B cell (primary cell): ENCODE measurements around the gene TRIO. TPM values are rescaled to one million over a fixed set of nuclear protein-coding genes. Genes with fewer than 3 reads are reported as not detected.

Source experiments
- ATAC-seq: fragments of 200-7000 bp; cut with Tn5 transposase; one replicate; pipeline ENCODE4 v1.10.0; 2021; ENCODE audit warnings: low read depth, mild to moderate bottlenecking, moderate number of reproducible peaks, moderate library complexity
- CTCF ChIA-PET: fragments of 350-600 bp; sonication (Branson Sonifier 250); formaldehyde crosslinking; loops from one replicate; lab custom pipeline; 2021; ENCODE audit warnings: antibody characterized with exemption, inconsistent platforms; lab: Charles Lee
- POLR2A ChIA-PET: fragments of 350-600 bp; sonication (Branson Sonifier 250); formaldehyde crosslinking; loops from one replicate; lab custom pipeline; 2021; ENCODE audit warnings: antibody characterized with exemption; lab: Charles Lee
- DNase-seq: peaks from one replicate; pipeline ENCODE4 v3.0.0; 2013
- H2AFZ ChIP-seq: 2 replicates; pipeline ENCODE4 v1.6.1; 2012; ENCODE audit warnings: mild to moderate bottlenecking, low read depth, low read length; ENCODE audit not compliant: insufficient read depth, poor library complexity, severe bottlenecking
- H3K27ac ChIP-seq, 2 donors: 1 replicate in 1 of 2; 2 replicates in 1 of 2; pipeline ENCODE4 v1.5.1; 2012 to 2013; ENCODE audit warnings: low read length in 2 of 2, mild to moderate bottlenecking in 2 of 2, moderate library complexity in 1 of 2
- H3K27me3 ChIP-seq, 4 experiments: fragments of 200-600 bp in 1 of 4; sonication (generic) in 1 of 4; replicated peaks in 1 of 4; 1 replicate in 2 of 4; 2 replicates in 2 of 4; pipeline versions ENCODE4 v1.6.1 to v1.7.0; 2013 to 2016; ENCODE audit warnings: low read length in 3 of 4, mild to moderate bottlenecking in 2 of 4, mixed read lengths in 1 of 4, moderate library complexity in 1 of 4; ENCODE audit not compliant: insufficient read depth in 4 of 4, control insufficient read depth in 3 of 4; ENCODE audit errors: control extremely low read depth in 1 of 4
- H3K36me3 ChIP-seq, 2 experiments: replicated peaks in 1 of 2; 1 replicate in 1 of 2; 2 replicates in 1 of 2; pipeline versions ENCODE4 v1.6.1 to v1.7.1; 2013; ENCODE audit warnings: low read length in 1 of 2; ENCODE audit not compliant: insufficient read depth in 2 of 2, control insufficient read depth in 1 of 2; ENCODE audit errors: control extremely low read depth in 1 of 2, extremely low read depth in 1 of 2
- H3K4me1 ChIP-seq, 2 donors: fragments of 200-600 bp in 1 of 2; sonication (generic) in 1 of 2; 1 replicate in 1 of 2; 2 replicates in 1 of 2; pipeline versions ENCODE4 v1.5.1 to v1.6.1; 2013 to 2017; ENCODE audit warnings: low read length in 2 of 2; ENCODE audit not compliant: control insufficient read depth in 2 of 2, insufficient read depth in 2 of 2
- H3K4me2 ChIP-seq: replicated peaks from 2 replicates; pipeline ENCODE3; 2012; ENCODE audit warnings: mild to moderate bottlenecking, low read depth, low read length; ENCODE audit not compliant: poor library complexity, severe bottlenecking
- H3K4me3 ChIP-seq, 5 experiments: fragments of 200-600 bp in 1 of 5; sonication (generic) in 1 of 5; 1 replicate in 3 of 5; 2 replicates in 2 of 5; pipeline versions ENCODE4 v1.5.1 to v1.7.0; 2011 to 2016; ENCODE audit warnings: low read length in 4 of 5, mild to moderate bottlenecking in 4 of 5, low read depth in 2 of 5, control low read depth in 1 of 5, moderate library complexity in 1 of 5; ENCODE audit not compliant: insufficient read depth in 1 of 5; ENCODE audit errors: control extremely low read depth in 1 of 5, extremely low read depth in 1 of 5
- H3K79me2 ChIP-seq: fragments of 200-600 bp; sonication (generic); one replicate; pipeline ENCODE4 v1.6.0; 2016; ENCODE audit warnings: low read length; ENCODE audit not compliant: control insufficient read depth, insufficient read depth
- H3K9ac ChIP-seq: fragments of 200-600 bp; sonication (generic); 2 replicates; pipeline ENCODE4 v1.6.1; 2017; ENCODE audit warnings: mild to moderate bottlenecking, low read length, moderate library complexity
- H3K9me3 ChIP-seq, 3 donors: one replicate each; pipeline versions ENCODE4 v1.6.1 to v1.7.1; 2013; ENCODE audit warnings: low read length in 2 of 3; ENCODE audit not compliant: control insufficient read depth in 2 of 3, insufficient read depth in 1 of 3; ENCODE audit errors: control extremely low read depth in 1 of 3
- H4K20me1 ChIP-seq: 2 replicates; pipeline ENCODE4 v1.6.0; 2012; ENCODE audit warnings: mild to moderate bottlenecking, low read length; ENCODE audit not compliant: insufficient read depth, control insufficient read depth, poor library complexity, severe bottlenecking
- H3K27ac Mint-ChIP-seq: one replicate; pipeline ENCODE4 v1.8.0; 2021; ENCODE audit warnings: mixed read lengths
- H3K27me3 Mint-ChIP-seq: one replicate; pipeline ENCODE4 v1.8.0; 2021; ENCODE audit warnings: mixed read lengths
- H3K4me1 Mint-ChIP-seq: one replicate; pipeline ENCODE4 v1.8.0; 2021; ENCODE audit warnings: mixed read lengths
- H3K4me3 Mint-ChIP-seq: one replicate; pipeline ENCODE4 v1.8.0; 2021; ENCODE audit warnings: mixed read lengths
- H3K9me3 Mint-ChIP-seq: one replicate; pipeline ENCODE4 v1.8.0; 2022; ENCODE audit warnings: mixed read lengths; ENCODE audit not compliant: insufficient read depth
- CTCF ChIP-seq: fragments of 200-600 bp; IDR thresholded peaks from one replicate; pipeline ENCODE4 v1.8.0; 2022; ENCODE audit warnings: antibody characterized with exemption, mild to moderate bottlenecking
- EZH2 ChIP-seq: IDR thresholded peaks from 2 replicates; pipeline ENCODE4 v1.6.1; 2012; ENCODE audit warnings: borderline replicate concordance, low read depth, mild to moderate bottlenecking, moderate library complexity, low read length; ENCODE audit not compliant: insufficient read depth, poor library complexity, severe bottlenecking
- WGBS: methylation state at CpG from one replicate; pipeline ENCODE4 v1.1.5; 2013; ENCODE audit warnings: missing lambda C conversion rate; ENCODE audit not compliant: insufficient coverage; 5-methylcytosine and 5-hydroxymethylcytosine counted together
- intact Hi-C: fragments of 100-400 bp; cut with micrococcal nuclease; formaldehyde crosslinking; loops from one replicate; pipeline ENCODE4 v1.10.0; 2022
- polyA plus RNA-seq: library from polyadenylated mRNA; depleted of rRNA; stranded (reverse); fragments of >200 nt; gene quantifications from 2 replicates; pipeline ENCODE4 v1.2.3, GENCODE V29; 2012
- total RNA-seq, 2 donors: library from RNA; stranded (reverse); fragments of 120-200 nt in 1 of 2; gene quantifications; 1 replicate in 1 of 2; 2 replicates in 1 of 2; pipeline versions ENCODE4 v1.2.3 to v1.2.4, GENCODE V29; 2013 to 2022

Gene TRIO
- total and polyA plus RNA-seq, 2 donors (not counting 1 experiment from before 2014, with no cell fraction given), result 90.5 to 479 TPM

- Histone ChIP-seq H3K9me3 (peaks cover 0 to 3% (median 0%) of the 10 kb centered on the region in 3 donors), H3K4me1 (peaks cover 35 to 38% of the 10 kb centered on the region in 2 donors), H2AFZ (no peak overlapping the region), H3K36me3 (no peaks in the 10 kb centered on the region), H3K4me3 (no peak overlapping the region), H4K20me1 (peaks cover 67% of the 10 kb centered on the region), H3K79me2 (peaks cover 78% of the 10 kb centered on the region), H3K9ac (no peak overlapping the region), H3K27ac (no peak overlapping the region), H3K27me3 (no peaks in the 10 kb centered on the region), H3K4me2 (no peak overlapping the region)
- ATAC-seq, result no peak
- 95% methylated on average over 12 of the region's 12 CpGs for WGBS
- Mint-ChIP-seq H3K4me1 (peaks cover 75% of the 10 kb centered on the region), H3K27ac (peak overlapping the region; percentile 28), H3K4me3 (no peak overlapping the region), H3K9me3 (no peaks in the 10 kb centered on the region), H3K27me3 (no peaks in the 10 kb centered on the region)
- POLR2A ChIA-PET, result interaction anchor here (0.7 kb wide), 1 partner anchor 25 kb away, joined by 3 read pairs; no protein-coding TSS in a partner anchor
- DNase-seq, result no peak
- CTCF ChIA-PET, result interaction anchor here (1.1 to 1.2 kb wide), 2 partner anchors 9 to 15 kb away, joined by 3 to 9 read pairs; no protein-coding TSS in a partner anchor
- intact Hi-C loops, result no loop called here
- TF ChIP-seq CTCF (no peak), EZH2 (no peak)
These were observed 118.9 kb downstream of the TRIO start for GRCh38 chr5:14261856-14262611.

DNA sequence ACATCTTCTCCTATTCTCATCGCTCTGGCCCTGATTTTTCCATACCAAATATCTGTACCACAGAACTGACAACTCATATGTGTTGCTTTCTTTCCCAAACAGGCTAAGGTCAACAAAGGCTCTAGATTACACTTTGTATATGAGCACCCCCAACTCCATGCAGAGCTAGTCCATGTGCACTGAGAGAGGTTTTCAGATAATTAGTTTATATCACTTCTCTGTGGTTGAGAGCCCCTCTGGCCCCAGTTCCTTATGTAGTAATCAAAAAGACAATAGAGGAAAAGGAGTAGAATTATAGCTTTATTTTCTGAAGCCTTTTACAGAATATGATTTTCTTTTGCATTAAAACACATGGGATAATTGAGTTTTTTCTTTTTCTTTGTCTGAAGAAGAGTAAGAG is 120.0 kb downstream of the TRIO start:
- no peak for DNase-seq
- peaks cover 74% of the 10 kb centered on the region for H3K4me1 Mint-ChIP-seq
- no peaks in the 10 kb centered on the region for H3K9me3 ChIP-seq
- H3K27me3 ChIP-seq, result no peaks in the 10 kb centered on the region
- H4K20me1 ChIP-seq, result peaks cover 61% of the 10 kb centered on the region
- H3K27ac ChIP-seq, result peak overlapping the region; percentile 15 to 25
- no peak for ATAC-seq
- WGBS, result 100% methylated on average over 1 of the region's 1 CpG
- ChIA-PET CTCF (interaction anchor here (0.9 to 1.2 kb wide), 3 partner anchors 24 to 151 kb away, joined by 3 read pairs; no protein-coding TSS in a partner anchor), POLR2A (no interaction called here)
- H3K4me3 Mint-ChIP-seq, result no peak overlapping the region
- intact Hi-C loops, result no loop called here
- H3K4me3 ChIP-seq, result no peak overlapping the region
- peaks cover 31 to 35% of the 10 kb centered on the region in 2 donors for H3K4me1 ChIP-seq
- H3K79me2 ChIP-seq, result peaks cover 78% of the 10 kb centered on the region
- H3K36me3 ChIP-seq, result no peaks in the 10 kb centered on the region
- H3K9me3 Mint-ChIP-seq, result no peaks in the 10 kb centered on the region
- H3K27me3 Mint-ChIP-seq, result no peaks in the 10 kb centered on the region
- peak overlapping the region; percentile 5 for H3K27ac Mint-ChIP-seq
- no peak overlapping the region for H2AFZ ChIP-seq
- no peak for TF ChIP-seq EZH2
- TF ChIP-seq CTCF, result no peak
- H3K9ac ChIP-seq, result no peak overlapping the region
- no peak overlapping the region for H3K4me2 ChIP-seq
